Measurements from ENCODE around the gene PROX1. TPM values are rescaled to one million over a fixed set of nuclear protein-coding genes. Genes with fewer than 3 reads are reported as not detected.

Gene PROX1
- total and polyA plus RNA-seq, 9 of the 15 experiments (the other 6 are each of a cell fraction or from before 2014, with no cell fraction given) = 0.14 to 0.22 TPM; not detected in 7

DNA sequence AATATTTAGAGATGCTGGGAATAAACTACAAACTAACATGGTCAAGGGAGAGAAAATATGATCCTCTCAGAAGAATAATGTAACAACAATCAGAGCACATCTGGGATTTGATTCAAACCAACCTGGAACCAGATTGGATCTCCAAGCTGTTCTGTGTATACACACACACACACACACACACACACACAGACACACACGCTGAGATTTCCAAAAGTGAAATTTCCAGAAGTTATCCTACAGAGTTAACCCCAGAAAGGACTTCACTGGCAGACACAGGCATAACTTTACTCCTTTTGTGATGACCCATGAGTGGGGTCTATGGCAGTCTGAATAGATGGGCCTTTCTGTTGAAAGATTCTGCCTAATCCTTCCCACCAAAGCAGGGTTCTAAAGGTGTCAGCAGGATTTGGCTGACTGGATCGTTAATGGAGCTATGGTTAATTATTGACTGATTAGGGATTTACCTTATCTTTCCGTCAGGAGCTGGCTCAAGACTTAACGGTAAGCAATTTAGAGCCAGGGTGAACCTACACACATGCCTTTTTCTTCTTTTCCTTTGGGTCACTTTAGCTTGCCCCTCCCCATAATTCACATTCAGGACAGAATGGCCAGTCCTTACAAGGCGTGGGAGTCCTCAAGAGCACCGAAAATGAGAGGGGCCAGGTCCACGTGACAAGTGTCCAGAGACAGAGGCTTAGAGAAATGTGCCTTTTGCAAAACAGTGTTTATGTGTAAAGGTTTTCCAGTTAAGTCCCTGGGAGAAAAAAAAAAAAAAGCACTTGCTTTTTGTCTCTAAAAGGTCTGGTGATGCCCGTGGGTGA lies 10.9 kb upstream of the PROX1 start:
- in situ Hi-C loops (cut with MboI) = no loop called here
- Histone ChIP-seq H3K27ac (ENCODE audit: extremely low read depth, low read depth, low read length) (no peak overlapping the region), H2AFZ (ENCODE audit: low read depth, low read length) (no peak overlapping the region), H3K79me2 (ENCODE audit: control insufficient read depth, insufficient read depth, low read length) (no peaks in the 10 kb centered on the region), H3K36me3 (ENCODE audit: control insufficient read depth, insufficient read depth, low read length) (no peaks in the 10 kb centered on the region), H3K4me2 (ENCODE audit: insufficient read depth, low read length) (no peak overlapping the region), H3K9me1 (ENCODE audit: control insufficient read depth, insufficient read depth, low read length) (no peaks in the 10 kb centered on the region), H3K9me3 (replicated peaks; ENCODE audit: control insufficient read depth, insufficient read depth, low read depth, low read length) (no peaks in the 10 kb centered on the region), H3K4me1 (replicated peaks in 1 of 2; ENCODE audit: control insufficient read depth in 2 of 2, insufficient read depth in 2 of 2, low read length in 2 of 2) (peaks cover 0 to 5% of the 10 kb centered on the region in 2 experiments; a peak in 1 of 5 replicates), H4K20me1 (replicated peaks; ENCODE audit: control insufficient read depth, insufficient read depth, low read length) (no peaks in the 10 kb centered on the region), H3K27me3 (ENCODE audit: control insufficient read depth in 2 of 2, insufficient read depth in 2 of 2, low read length in 2 of 2) (peaks cover 11 to 34% of the 10 kb centered on the region in 2 experiments), H3K4me3 (no peak overlapping the region), H3K9ac (ENCODE audit: insufficient read depth in 1 of 2, low read depth in 2 of 2, low read length in 2 of 2) (no peak overlapping the region)
- DNase-seq (ENCODE audit: extremely low read depth in 1 of 4, low spot score in 3 of 4) = no peak
- no peak for FAIRE-seq
- 2% methylated on average over 8 of the region's 8 CpGs for WGBS (ENCODE audit: insufficient coverage, low coverage, missing lambda C conversion rate)
- TF ChIP-seq, protein P1, sequence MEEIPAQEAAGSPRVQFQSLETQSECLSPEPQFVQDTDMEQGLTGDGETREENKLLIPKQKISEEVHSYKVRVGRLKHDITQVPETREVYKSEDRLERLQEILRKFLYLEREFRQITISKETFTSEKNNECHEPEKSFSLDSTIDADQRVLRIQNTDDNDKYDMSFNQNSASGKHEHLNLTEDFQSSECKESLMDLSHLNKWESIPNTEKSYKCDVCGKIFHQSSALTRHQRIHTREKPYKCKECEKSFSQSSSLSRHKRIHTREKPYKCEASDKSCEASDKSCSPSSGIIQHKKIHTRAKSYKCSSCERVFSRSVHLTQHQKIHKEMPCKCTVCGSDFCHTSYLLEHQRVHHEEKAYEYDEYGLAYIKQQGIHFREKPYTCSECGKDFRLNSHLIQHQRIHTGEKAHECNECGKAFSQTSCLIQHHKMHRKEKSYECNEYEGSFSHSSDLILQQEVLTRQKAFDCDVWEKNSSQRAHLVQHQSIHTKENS (CRISPR knock-in tag; IDR thresholded peaks at IDR 0.05) = no peak
- TF ChIP-seq, protein P2, sequence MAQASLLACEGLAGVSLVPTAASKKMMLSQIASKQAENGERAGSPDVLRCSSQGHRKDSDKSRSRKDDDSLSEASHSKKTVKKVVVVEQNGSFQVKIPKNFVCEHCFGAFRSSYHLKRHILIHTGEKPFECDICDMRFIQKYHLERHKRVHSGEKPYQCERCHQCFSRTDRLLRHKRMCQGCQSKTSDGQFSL (CRISPR knock-in tag; IDR thresholded peaks at IDR 0.05) = no peak
- TF ChIP-seq, protein P2 (tag; IDR thresholded peaks at IDR 0.05) = no peak
- no peak for TF ChIP-seq ZNF586 (CRISPR knock-in tag; conservative IDR thresholded peaks at IDR 0.05)
- TF ChIP-seq, protein P3, sequence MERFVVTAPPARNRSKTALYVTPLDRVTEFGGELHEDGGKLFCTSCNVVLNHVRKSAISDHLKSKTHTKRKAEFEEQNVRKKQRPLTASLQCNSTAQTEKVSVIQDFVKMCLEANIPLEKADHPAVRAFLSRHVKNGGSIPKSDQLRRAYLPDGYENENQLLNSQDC (CRISPR knock-in tag; IDR thresholded peaks at IDR 0.05) = no peak
- ChIA-PET CTCF (ENCODE audit: low intra/inter-chr PET ratio) (no interaction called here), POLR2A (interaction anchor here (1.0 kb wide), 1 partner anchor 9 kb away, joined by 3 read pairs; no protein-coding TSS in a partner anchor)
- ATAC-seq = no peak
- BruUV-seq (replicated peaks) = no TSS peak
- intact Hi-C loops (cut with micrococcal nuclease) = no loop called here

Data from K562 (cell line).